ENCODE measurements around the gene SEL1L. TPM values are rescaled to one million over a fixed set of nuclear protein-coding genes. Genes with fewer than 3 reads are reported as not detected.

SEL1L gene
- total and polyA plus RNA-seq, 2 experiments from 2014 or later: 20.6 to 22.6 TPM

DNA sequence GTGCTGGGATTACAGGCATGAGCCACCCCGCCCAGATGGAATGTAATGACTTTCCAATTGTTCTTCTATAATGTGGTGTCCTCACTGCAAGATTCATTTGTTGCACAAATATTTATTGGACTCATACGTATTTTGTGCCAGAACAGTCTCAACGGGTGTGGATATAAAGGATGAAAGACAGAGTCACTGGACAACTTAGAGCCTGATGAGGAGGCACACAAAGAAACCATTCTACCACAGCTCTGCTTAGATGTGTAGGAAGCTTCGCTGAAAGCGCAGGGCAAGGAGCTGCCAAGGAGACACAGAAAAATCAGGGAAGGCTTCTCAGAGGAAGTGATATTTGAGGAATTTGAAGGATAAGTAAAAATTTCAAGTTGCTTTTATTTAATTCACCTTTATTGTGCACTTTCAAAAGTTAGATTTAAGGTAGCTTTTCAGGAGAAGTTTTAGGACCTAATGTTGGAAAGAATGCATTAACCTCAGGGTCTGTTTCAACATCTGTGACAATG, 92.0 kb downstream of the SEL1L start:
- no peaks in the 10 kb centered on the region for H3K4me1 ChIP-seq (ENCODE audit: insufficient read depth)
- no peaks in the 10 kb centered on the region for H3K36me3 ChIP-seq (ENCODE audit: insufficient read depth)
- no peak overlapping the region for H3K27ac ChIP-seq (ENCODE audit: low read depth)
- H3K4me1 Mint-ChIP-seq: peaks cover 9% of the 10 kb centered on the region; the same call in 2 of the 3 replicates
- H3K4me2 ChIP-seq: no peak overlapping the region
- peaks cover 23% of the 10 kb centered on the region for H3K27me3 ChIP-seq (ENCODE audit: insufficient read depth)
- no peak overlapping the region for H2AFZ ChIP-seq
- TF ChIP-seq, protein P1, sequence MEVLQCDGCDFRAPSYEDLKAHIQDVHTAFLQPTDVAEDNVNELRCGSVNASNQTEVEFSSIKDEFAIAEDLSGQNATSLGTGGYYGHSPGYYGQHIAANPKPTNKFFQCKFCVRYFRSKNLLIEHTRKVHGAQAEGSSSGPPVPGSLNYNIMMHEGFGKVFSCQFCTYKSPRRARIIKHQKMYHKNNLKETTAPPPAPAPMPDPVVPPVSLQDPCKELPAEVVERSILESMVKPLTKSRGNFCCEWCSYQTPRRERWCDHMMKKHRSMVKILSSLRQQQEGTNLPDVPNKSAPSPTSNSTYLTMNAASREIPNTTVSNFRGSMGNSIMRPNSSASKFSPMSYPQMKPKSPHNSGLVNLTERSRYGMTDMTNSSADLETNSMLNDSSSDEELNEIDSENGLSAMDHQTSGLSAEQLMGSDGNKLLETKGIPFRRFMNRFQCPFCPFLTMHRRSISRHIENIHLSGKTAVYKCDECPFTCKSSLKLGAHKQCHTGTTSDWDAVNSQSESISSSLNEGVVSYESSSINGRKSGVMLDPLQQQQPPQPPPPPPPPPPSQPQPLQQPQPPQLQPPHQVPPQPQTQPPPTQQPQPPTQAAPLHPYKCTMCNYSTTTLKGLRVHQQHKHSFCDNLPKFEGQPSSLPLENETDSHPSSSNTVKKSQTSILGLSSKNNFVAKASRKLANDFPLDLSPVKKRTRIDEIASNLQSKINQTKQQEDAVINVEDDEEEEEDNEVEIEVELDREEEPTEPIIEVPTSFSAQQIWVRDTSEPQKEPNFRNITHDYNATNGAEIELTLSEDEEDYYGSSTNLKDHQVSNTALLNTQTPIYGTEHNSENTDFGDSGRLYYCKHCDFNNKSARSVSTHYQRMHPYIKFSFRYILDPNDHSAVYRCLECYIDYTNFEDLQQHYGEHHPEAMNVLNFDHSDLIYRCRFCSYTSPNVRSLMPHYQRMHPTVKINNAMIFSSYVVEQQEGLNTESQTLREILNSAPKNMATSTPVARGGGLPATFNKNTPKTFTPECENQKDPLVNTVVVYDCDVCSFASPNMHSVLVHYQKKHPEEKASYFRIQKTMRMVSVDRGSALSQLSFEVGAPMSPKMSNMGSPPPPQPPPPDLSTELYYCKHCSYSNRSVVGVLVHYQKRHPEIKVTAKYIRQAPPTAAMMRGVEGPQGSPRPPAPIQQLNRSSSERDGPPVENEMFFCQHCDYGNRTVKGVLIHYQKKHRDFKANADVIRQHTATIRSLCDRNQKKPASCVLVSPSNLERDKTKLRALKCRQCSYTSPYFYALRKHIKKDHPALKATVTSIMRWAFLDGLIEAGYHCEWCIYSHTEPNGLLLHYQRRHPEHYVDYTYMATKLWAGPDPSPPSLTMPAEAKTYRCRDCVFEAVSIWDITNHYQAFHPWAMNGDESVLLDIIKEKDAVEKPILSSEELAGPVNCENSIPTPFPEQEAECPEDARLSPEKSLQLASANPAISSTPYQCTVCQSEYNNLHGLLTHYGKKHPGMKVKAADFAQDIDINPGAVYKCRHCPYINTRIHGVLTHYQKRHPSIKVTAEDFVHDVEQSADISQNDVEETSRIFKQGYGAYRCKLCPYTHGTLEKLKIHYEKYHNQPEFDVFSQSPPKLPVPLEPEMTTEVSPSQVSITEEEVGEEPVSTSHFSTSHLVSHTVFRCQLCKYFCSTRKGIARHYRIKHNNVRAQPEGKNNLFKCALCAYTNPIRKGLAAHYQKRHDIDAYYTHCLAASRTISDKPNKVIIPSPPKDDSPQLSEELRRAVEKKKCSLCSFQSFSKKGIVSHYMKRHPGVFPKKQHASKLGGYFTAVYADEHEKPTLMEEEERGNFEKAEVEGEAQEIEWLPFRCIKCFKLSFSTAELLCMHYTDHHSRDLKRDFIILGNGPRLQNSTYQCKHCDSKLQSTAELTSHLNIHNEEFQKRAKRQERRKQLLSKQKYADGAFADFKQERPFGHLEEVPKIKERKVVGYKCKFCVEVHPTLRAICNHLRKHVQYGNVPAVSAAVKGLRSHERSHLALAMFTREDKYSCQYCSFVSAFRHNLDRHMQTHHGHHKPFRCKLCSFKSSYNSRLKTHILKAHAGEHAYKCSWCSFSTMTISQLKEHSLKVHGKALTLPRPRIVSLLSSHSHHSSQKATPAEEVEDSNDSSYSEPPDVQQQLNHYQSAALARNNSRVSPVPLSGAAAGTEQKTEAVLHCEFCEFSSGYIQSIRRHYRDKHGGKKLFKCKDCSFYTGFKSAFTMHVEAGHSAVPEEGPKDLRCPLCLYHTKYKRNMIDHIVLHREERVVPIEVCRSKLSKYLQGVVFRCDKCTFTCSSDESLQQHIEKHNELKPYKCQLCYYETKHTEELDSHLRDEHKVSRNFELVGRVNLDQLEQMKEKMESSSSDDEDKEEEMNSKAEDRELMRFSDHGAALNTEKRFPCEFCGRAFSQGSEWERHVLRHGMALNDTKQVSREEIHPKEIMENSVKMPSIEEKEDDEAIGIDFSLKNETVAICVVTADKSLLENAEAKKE (CRISPR knock-in tag; IDR thresholded peaks at IDR 0.05): no peak
- no peak for TF ChIP-seq CREB1 (CRISPR knock-in tag; IDR thresholded peaks at IDR 0.05; ENCODE audit: low read depth)
- no peak for TF ChIP-seq POLR2AphosphoS5 (IDR thresholded peaks at IDR 0.05; ENCODE audit: low read depth)
- TF ChIP-seq, protein P2, sequence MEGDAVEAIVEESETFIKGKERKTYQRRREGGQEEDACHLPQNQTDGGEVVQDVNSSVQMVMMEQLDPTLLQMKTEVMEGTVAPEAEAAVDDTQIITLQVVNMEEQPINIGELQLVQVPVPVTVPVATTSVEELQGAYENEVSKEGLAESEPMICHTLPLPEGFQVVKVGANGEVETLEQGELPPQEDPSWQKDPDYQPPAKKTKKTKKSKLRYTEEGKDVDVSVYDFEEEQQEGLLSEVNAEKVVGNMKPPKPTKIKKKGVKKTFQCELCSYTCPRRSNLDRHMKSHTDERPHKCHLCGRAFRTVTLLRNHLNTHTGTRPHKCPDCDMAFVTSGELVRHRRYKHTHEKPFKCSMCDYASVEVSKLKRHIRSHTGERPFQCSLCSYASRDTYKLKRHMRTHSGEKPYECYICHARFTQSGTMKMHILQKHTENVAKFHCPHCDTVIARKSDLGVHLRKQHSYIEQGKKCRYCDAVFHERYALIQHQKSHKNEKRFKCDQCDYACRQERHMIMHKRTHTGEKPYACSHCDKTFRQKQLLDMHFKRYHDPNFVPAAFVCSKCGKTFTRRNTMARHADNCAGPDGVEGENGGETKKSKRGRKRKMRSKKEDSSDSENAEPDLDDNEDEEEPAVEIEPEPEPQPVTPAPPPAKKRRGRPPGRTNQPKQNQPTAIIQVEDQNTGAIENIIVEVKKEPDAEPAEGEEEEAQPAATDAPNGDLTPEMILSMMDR (conservative IDR thresholded peaks at IDR 0.05; ENCODE audit: low read depth in 2 of 2): no peak
- TF ChIP-seq EZH2phosphoT487 (IDR thresholded peaks at IDR 0.05; ENCODE audit: unreplicated experiment): no peak
- no peak for TF ChIP-seq EZH2 (IDR thresholded peaks at IDR 0.05; ENCODE audit: low read depth, unreplicated experiment)
- TF ChIP-seq ZNF114 (CRISPR knock-in tag; IDR thresholded peaks at IDR 0.05): no peak
- TF ChIP-seq, protein P3, sequence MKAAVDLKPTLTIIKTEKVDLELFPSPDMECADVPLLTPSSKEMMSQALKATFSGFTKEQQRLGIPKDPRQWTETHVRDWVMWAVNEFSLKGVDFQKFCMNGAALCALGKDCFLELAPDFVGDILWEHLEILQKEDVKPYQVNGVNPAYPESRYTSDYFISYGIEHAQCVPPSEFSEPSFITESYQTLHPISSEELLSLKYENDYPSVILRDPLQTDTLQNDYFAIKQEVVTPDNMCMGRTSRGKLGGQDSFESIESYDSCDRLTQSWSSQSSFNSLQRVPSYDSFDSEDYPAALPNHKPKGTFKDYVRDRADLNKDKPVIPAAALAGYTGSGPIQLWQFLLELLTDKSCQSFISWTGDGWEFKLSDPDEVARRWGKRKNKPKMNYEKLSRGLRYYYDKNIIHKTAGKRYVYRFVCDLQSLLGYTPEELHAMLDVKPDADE (IDR thresholded peaks at IDR 0.05): no peak
- TF ChIP-seq JUNB (IDR thresholded peaks at IDR 0.05; ENCODE audit: unreplicated experiment): no peak
- no peak for TF ChIP-seq ZNF331 (CRISPR knock-in tag; IDR thresholded peaks at IDR 0.05; ENCODE audit: low read depth)
- TF ChIP-seq, protein P4, sequence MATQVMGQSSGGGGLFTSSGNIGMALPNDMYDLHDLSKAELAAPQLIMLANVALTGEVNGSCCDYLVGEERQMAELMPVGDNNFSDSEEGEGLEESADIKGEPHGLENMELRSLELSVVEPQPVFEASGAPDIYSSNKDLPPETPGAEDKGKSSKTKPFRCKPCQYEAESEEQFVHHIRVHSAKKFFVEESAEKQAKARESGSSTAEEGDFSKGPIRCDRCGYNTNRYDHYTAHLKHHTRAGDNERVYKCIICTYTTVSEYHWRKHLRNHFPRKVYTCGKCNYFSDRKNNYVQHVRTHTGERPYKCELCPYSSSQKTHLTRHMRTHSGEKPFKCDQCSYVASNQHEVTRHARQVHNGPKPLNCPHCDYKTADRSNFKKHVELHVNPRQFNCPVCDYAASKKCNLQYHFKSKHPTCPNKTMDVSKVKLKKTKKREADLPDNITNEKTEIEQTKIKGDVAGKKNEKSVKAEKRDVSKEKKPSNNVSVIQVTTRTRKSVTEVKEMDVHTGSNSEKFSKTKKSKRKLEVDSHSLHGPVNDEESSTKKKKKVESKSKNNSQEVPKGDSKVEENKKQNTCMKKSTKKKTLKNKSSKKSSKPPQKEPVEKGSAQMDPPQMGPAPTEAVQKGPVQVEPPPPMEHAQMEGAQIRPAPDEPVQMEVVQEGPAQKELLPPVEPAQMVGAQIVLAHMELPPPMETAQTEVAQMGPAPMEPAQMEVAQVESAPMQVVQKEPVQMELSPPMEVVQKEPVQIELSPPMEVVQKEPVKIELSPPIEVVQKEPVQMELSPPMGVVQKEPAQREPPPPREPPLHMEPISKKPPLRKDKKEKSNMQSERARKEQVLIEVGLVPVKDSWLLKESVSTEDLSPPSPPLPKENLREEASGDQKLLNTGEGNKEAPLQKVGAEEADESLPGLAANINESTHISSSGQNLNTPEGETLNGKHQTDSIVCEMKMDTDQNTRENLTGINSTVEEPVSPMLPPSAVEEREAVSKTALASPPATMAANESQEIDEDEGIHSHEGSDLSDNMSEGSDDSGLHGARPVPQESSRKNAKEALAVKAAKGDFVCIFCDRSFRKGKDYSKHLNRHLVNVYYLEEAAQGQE (IDR thresholded peaks at IDR 0.05; ENCODE audit: unreplicated experiment): no peak
- no peak for TF ChIP-seq NANOG (IDR thresholded peaks at IDR 0.05; ENCODE audit: borderline replicate concordance)
- TF ChIP-seq STAT1 (IDR thresholded peaks at IDR 0.05; ENCODE audit: unreplicated experiment): no peak
- H3K9me3 Mint-ChIP-seq: peaks cover 4% of the 10 kb centered on the region; the same call in 1 of the 3 replicates
- no peak for ATAC-seq
- H3K79me2 ChIP-seq (replicated peaks; ENCODE audit: insufficient read depth): no peaks in the 10 kb centered on the region
- peaks cover 8% of the 10 kb centered on the region for H3K27me3 Mint-ChIP-seq (ENCODE audit: insufficient read depth, low read depth, poor library complexity)
- DNase-seq (ENCODE audit: low spot score): no peak
- no peaks in the 10 kb centered on the region for H3F3A ChIP-seq (replicated peaks; ENCODE audit: low read depth)
- no peaks in the 10 kb centered on the region for H4K20me1 ChIP-seq (replicated peaks; ENCODE audit: insufficient read depth)
- no peak overlapping the region for H3K4me3 Mint-ChIP-seq
- H3K36me3 Mint-ChIP-seq (ENCODE audit: low read depth): no peaks in the 10 kb centered on the region; the same call in 2 of the 3 replicates
- H3K27ac Mint-ChIP-seq: no peak overlapping the region
- H3K9me2 ChIP-seq (ENCODE audit: insufficient read depth): 0 out of 2 replicates have a peak, but pooled peaks cover 1% of the 10 kb centered on the region
- H3K4me3 ChIP-seq: no peak overlapping the region
